ENCODE measurements around the gene PPP1R13L.

PPP1R13L gene

GRCh38 chr19:45404557-45405434 lies at the start of gene PPP1R13L:
Gene PPP1R13L (minus strand): TSS chr19:45405069. CDS start chr19:45398318, 6,751 bp downstream.
- in situ Hi-C loops (cut with MboI; ENCODE audit: low sequenced_read_pairs) = no loop called here

DNA sequence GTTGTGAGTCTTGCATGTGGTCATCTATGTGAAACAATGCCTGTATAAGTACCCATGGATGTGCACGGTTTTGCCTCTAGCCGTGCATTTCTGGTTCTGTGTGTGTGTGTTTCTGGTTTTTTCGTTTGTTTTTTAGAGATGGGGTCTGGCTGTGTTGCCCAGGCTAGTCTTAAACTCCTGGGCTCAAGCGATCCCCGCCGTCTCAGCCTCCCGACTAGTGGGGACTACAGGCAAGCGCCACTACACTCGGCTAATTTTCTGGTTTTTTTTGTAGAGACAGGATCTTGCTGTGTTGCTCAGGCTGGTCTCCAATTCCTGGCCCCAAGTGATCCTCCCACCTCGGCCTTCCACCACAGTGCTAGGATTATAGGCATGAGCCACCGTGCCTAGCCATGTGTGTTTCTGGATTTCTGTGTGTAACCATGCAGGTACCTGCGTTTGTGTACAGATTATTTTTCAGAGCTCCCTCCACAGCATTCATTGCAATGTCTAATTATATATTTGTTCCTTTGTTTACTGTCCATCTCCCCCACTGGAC lies 47.0 kb upstream of the PPP1R13L start:
- in situ Hi-C loops (cut with MboI; ENCODE audit: low sequenced_read_pairs) = no loop called here

DNA sequence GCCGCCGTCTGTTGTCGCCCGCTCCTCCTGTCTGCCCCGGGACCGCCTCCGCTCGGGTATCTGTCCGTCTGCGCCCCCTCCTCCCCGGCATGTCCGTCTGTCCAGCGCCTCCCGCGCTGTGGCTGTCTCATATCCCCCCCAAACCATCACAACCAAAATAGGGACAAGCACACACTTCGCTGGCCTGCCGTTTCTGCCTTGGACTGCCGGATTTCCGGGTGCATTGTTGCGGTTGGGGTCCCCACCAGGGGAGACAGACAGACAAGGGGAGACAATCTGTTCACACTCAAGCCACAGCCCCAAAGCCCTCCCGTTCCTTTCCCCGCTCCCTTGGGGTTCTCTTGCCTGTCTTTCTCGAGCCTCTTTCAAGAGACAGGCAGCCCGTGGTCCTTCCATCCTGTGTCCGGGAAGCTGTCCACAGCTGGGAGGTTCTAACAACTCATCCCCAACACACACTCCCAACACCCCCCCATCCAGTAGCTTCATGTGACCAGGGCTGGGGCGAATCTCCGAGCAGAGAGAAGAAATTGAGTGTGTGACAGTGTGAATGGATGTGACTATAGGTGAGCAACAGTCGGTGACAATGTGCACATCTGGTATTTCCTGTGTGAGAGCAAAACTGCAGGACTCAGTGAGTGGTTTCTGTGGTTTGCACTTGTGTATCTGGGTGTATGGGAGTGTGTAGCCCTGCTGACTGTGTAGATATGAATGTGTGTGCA lies 46.4 kb upstream of the PPP1R13L start:
- in situ Hi-C loops (cut with MboI; ENCODE audit: low sequenced_read_pairs) = no loop called here

GRCh38 chr19:45450012-45450333 lies 45.1 kb upstream of the PPP1R13L start:
- in situ Hi-C loops (cut with MboI; ENCODE audit: low sequenced_read_pairs) = no loop called here

DNA sequence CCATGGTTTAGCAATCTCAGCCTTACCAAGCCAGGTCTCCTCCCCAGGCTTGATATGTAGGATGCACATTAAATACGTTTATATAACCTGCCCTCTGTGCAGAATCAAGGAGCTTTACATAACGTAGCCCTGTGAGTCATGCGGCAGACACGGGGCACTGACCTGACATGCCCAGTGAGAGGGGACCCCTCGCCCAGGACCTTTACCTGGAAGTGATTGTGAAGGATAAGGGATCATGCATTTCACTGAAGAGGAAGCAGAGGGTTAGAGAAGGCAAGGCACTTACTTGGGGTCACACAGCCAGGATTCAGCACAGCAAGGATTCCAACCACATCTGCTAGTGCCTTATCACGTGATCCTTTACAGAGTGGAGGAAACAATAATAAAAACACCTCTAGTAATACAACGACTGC lies 44.0 kb upstream of the PPP1R13L start:
- in situ Hi-C loops (cut with MboI; ENCODE audit: low sequenced_read_pairs) = no loop called here

DNA sequence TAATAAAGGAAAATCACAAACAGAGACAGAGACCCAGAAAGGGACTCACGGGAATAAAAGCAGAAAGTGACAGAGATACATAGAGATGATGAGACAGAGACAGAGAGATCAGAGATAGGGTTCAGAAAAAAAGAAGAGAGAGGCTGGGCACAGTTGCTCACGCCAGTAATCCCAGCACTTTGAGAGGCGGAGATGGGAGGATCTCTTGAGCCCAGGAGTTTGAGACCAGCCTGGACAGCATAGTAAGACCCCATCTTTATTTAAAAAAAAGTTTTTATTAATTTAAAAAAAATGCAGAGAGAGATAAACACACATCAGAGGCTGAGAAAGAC lies 43.5 kb upstream of the PPP1R13L start:
- in situ Hi-C loops (cut with MboI; ENCODE audit: low sequenced_read_pairs) = no loop called here

GRCh38 chr19:45446944-45447343 lies 42.1 kb upstream of the PPP1R13L start:
- in situ Hi-C loops (cut with MboI; ENCODE audit: low sequenced_read_pairs) = no loop called here

DNA sequence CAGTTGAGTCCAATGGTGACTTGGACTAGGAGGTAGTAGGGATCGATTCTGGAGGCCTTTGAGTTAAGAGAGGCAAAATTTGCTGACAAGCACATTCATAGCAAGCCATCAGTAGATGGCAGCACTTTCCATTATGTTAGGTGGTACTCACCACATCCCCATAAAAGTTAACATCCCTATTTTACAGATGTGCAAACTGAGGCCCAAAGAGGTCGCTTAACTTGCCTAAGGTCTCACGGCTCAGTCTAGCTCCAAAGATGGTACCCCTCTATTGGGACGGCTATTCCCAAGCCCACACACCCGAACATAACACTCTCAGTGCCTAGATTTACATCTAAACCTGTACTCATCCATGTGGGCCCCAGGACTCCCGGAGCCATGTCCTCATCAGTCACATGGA lies 41.4 kb upstream of the PPP1R13L start:
- in situ Hi-C loops (cut with MboI; ENCODE audit: low sequenced_read_pairs) = no loop called here

DNA sequence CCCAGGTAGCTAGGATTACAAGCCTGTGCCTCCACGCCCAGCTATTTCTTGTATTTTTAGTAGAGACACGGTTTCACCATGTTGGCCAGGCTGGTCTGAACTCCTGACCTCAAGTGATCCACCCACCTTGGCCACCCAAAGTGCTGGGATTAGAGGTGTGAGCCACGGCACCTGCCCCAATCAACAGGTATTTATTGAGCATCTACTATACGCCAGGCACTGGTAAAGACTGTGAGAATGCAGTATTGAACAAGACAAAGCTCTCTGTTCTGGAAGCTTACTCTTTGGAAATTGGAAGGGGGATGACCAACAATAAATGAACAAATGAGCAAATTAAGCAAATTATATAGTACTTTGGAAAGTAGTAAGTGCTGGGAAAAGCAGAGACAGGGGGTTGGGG lies 40.3 kb upstream of the PPP1R13L start:
- in situ Hi-C loops (cut with MboI; ENCODE audit: low sequenced_read_pairs) = no loop called here

DNA sequence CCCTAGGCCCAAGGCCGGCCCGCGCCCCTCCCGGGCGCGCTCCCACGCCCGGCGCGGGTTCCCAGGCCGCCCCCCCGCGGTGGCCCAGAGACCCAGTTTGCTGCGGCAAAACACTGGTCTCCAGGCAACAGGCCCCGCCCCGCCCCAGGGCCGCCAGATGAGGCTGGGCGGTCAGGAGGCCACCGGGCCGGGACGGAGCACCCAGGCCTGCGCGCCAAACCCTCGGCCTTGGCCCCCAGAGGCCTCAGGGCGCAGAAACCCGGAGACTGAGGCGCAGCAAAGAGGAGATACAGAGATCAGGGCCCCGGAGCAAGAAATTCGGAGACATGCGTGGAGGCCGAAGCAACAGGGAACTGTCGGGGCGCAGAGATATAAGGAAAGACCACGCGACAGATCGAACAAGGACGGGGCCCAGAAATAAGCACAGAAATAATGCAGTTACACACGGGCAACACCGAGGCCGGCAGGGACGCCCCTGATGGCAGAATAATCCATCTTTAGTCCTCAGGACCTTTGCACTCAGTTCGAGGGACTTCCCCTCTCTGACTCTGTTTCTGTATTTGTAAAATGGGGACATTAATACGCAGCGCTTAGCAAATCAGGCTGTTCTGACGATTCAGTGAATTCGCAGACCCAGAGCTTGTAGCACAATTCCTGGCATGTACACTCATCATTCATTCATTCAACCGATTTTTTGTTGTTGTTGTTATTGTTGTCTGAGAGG lies 39.6 kb upstream of the PPP1R13L start:
- in situ Hi-C loops (cut with MboI; ENCODE audit: low sequenced_read_pairs) = loop anchor here (5.0 kb wide), 1 partner anchor 33 kb away; no protein-coding TSS in a partner anchor

GRCh38 chr19:45443462-45444317 lies 38.8 kb upstream of the PPP1R13L start:
- in situ Hi-C loops (cut with MboI; ENCODE audit: low sequenced_read_pairs) = loop anchor here (5.0 kb wide), 1 partner anchor 34 kb away; no protein-coding TSS in a partner anchor

GRCh38 chr19:45442778-45443461 lies 38.1 kb upstream of the PPP1R13L start:
- in situ Hi-C loops (cut with MboI; ENCODE audit: low sequenced_read_pairs) = loop anchor here (5.0 kb wide), 1 partner anchor 34 kb away; no protein-coding TSS in a partner anchor

GRCh38 chr19:45442408-45442777 lies 37.5 kb upstream of the PPP1R13L start:
- in situ Hi-C loops (cut with MboI; ENCODE audit: low sequenced_read_pairs) = loop anchor here (5.0 kb wide), 1 partner anchor 35 kb away; no protein-coding TSS in a partner anchor

GRCh38 chr19:45440873-45441654 lies 36.2 kb upstream of the PPP1R13L start:
- in situ Hi-C loops (cut with MboI; ENCODE audit: low sequenced_read_pairs) = loop anchor here (5.0 kb wide), 1 partner anchor 36 kb away; no protein-coding TSS in a partner anchor

DNA sequence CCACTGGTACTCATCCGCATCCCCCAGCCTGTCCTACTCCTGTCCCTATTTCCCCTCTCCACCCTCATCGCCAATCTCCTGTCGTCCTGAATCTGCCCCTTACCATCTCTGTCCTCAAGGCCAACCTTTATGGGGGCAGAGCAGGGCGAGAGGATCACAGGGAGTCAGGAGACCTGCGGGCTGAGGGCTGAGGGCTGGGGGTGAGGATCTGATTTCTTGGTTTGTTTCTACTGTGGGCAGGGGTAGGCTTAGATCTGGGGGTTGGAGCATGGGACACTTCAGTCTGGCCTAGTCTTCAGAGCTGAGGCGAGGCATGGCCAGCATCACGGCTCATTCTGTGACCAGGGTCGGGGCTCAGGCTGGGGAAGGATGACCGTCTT lies 35.4 kb upstream of the PPP1R13L start:
- in situ Hi-C loops (cut with MboI; ENCODE audit: low sequenced_read_pairs) = loop anchor here (5.0 kb wide), 1 partner anchor 37 kb away; no protein-coding TSS in a partner anchor

DNA sequence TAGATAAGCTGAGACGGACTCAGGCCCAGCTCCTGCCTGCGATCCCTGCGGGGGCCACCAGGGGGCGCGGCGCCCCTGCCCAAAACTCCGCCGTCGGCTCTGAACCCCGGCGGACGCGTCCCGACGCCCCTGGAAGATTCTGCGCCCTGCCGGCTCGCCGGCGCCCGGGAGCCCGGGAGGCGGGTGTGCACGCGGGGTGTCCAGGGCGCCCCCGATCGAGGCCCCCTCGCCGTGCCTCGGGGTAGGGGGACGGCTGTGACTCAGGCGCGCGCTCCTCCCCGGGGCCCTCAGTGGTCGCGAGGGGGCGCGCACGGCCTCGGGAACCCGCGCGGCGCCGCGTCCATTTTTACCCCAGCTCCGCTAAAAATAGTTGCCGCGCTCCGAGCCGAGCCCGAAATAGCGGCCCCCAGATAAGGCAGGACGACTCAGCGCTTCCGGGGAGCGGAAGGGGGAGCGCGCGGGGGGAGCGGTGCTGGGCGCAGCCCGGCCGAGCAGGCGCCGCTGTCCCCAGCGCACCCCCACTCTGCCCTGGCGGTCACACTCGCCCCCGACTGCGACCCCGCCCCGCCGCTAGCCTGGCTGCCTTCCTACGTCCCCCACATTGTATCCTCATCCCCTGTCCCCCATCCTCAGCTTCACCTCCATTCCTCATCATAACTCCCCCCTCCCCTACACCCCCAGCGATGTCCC lies 34.8 kb upstream of the PPP1R13L start:
- in situ Hi-C loops (cut with MboI; ENCODE audit: low sequenced_read_pairs) = loop anchor here (5.0 kb wide), 1 partner anchor 38 kb away; no protein-coding TSS in a partner anchor

GRCh38 chr19:45439190-45439568 lies 34.3 kb upstream of the PPP1R13L start:
- in situ Hi-C loops (cut with MboI; ENCODE audit: low sequenced_read_pairs) = no loop called here

DNA sequence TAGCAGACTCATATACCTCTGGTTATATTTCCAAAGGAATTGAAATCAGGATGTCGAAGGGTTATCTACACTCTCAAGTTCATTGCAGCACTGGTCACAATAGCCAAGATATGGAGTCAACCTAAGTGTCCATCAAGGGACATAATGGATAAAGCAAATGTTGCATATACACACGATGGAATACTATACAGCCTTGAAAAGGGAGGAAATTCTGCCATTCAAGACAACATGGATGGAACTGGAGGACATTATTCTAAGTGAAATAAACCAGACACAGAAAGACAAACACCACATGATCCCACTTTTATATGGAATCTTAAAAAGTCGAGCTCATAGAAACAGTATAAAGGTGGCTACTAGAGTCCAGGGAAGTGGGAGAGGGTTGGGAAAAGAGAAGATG lies 32.5 kb upstream of the PPP1R13L start:
- in situ Hi-C loops (cut with MboI; ENCODE audit: low sequenced_read_pairs) = no loop called here
